Measurements from ENCODE around the gene BRI3.

Gene BRI3

GRCh38 chr7:98294326-98294725, 12.8 kb downstream of the BRI3 start:
- Histone ChIP-seq H3K4me3 (0 out of 20 replicates have a peak overlapping the region, but pooled peaks of 1 of the 10 experiments have one; percentile 2), H3K9me3 (replicated peaks in 1 of 11) (no peaks in the 10 kb centered on the region), H3K4me2 (peak overlapping the region; percentile 67 to 86 (median 76)), H3K27me3 (no peaks in the 10 kb centered on the region), H3K27ac (peak overlapping the region in 9 of 11 experiments; percentile 23 to 47 (median 41); a peak in 18 of 22 replicates), H3K4me1 (peaks cover 39 to 66% (median 55%) of the 10 kb centered on the region in 10 experiments), H3K9ac (peak overlapping the region; percentile 10 to 64 (median 48); a peak in 20 of 22 replicates), H4K20me1 (peaks cover 60 to 100% (median 81%) of the 10 kb centered on the region in 11 experiments), H3K36me3 (peaks cover 33 to 72% (median 43%) of the 10 kb centered on the region in 11 experiments)
- no peak for TF ChIP-seq Cebpa-rat (IDR thresholded peaks at IDR 0.05)

DNA sequence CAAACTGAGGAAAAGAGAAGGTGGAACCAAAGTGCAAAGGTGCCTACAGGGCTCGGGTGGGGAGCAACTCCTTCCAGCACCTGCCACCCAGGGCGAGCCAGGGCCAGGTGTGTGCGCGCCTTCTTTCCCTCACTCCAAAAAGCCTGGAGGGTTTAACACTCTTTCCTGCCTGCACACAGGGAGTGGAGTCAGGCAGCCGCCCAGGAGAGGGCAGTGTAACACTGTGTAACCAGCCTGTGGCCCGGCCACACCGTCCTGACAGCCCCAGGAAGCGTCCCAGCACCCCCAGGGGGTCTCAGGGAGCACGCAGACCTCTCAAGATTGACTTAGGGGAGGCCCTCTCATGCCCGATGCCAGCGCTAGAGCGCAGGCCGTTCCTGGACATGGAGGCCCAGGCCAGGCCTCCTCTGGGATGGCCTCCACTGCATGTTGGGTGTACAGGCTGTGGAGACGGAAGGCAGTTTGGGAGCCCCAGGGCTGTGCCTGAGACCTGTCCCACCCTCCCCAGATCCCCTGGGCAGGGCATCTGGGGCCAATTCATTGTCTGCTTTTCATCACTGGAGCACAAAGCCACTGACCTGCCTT, 13.4 kb downstream of the BRI3 start:
- Histone ChIP-seq H3K4me1 (peaks cover 33 to 60% (median 50%) of the 10 kb centered on the region in 10 experiments), H3K27me3 (no peaks in the 10 kb centered on the region), H3K36me3 (peaks cover 32 to 67% (median 37%) of the 10 kb centered on the region in 11 experiments), H3K9ac (peak overlapping the region; percentile 10 to 64 (median 48); a peak in 20 of 22 replicates), H3K27ac (peak overlapping the region in 10 of 11 experiments; percentile 9 to 47 (median 40); a peak in 19 of 22 replicates), H3K4me3 (0 out of 20 replicates have a peak overlapping the region, but pooled peaks of 1 of the 10 experiments have one; percentile 2), H3K9me3 (replicated peaks in 1 of 11) (no peaks in the 10 kb centered on the region), H3K4me2 (peak overlapping the region; percentile 67 to 86 (median 76)), H4K20me1 (peaks cover 55 to 100% (median 75%) of the 10 kb centered on the region in 11 experiments)
- no peak for TF ChIP-seq Cebpa-rat (IDR thresholded peaks at IDR 0.05)

DNA sequence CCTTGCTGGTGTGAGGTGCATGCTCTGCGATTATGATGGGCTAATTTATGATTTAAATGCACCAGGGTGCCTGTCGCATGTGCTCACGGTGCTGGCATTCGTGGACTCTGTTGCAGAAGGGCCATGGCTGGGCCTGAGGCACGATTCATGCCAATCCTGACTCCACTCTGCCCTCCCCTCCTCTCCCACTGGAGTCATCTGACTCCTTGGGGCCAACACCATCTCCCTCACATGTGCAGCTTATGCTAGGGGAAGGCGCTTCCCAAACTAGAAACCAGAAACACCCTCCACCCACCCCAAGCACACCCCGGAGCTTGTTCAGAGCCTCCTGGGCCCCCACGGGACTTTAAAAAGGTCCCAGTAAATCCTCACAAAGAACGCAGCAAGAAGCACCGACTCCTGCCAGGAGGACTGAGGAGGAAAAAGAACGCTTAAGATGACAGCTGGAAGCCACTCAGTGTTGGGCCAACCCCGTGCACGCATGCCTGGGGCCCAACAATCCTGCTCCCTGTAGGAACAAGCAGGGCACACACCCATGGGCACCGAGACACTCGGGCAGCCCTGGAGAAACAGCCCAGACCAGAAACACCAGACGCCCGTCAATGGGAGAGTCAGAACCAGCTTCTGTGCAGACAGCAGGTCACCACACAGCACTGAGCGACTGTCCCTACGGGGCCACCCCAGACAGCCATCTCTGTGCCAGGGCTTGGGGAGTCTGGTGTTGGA, 14.1 kb downstream of the BRI3 start:
- H3K4me2 ChIP-seq, result peak overlapping the region; percentile 67 to 86 (median 76); a peak in 21 of 22 replicates
- peak overlapping the region in 5 of 11 experiments; percentile 23 to 45 (median 27); a peak in 6 of 22 replicates for H3K27ac ChIP-seq
- H3K9ac ChIP-seq, result peak overlapping the region in 8 of 11 experiments; percentile 26 to 64 (median 52); a peak in 9 of 22 replicates
- H3K9me3 ChIP-seq (replicated peaks in 1 of 11), result no peaks in the 10 kb centered on the region
- no peaks in the 10 kb centered on the region for H3K27me3 ChIP-seq
- peaks cover 33 to 55% (median 49%) of the 10 kb centered on the region in 10 experiments for H3K4me1 ChIP-seq
- H3K4me3 ChIP-seq, result no peak overlapping the region
- peaks cover 50 to 100% (median 68%) of the 10 kb centered on the region in 11 experiments for H4K20me1 ChIP-seq
- peaks cover 28 to 63% (median 33%) of the 10 kb centered on the region in 11 experiments for H3K36me3 ChIP-seq
- TF ChIP-seq Cebpa-rat (IDR thresholded peaks at IDR 0.05), result no peak

GRCh38 chr7:98296833-98297232, 15.3 kb downstream of the BRI3 start:
- Histone ChIP-seq H3K4me1 (peaks cover 36 to 55% (median 48%) of the 10 kb centered on the region in 10 experiments), H3K4me2 (no peak overlapping the region), H3K36me3 (peaks cover 16 to 54% (median 23%) of the 10 kb centered on the region in 11 experiments), H3K9ac (no peak overlapping the region), H3K27me3 (no peaks in the 10 kb centered on the region), H4K20me1 (peaks cover 41 to 100% (median 59%) of the 10 kb centered on the region in 11 experiments), H3K27ac (no peak overlapping the region), H3K9me3 (replicated peaks in 1 of 11) (no peaks in the 10 kb centered on the region), H3K4me3 (no peak overlapping the region)
- no peak for TF ChIP-seq Cebpa-rat (IDR thresholded peaks at IDR 0.05)

DNA sequence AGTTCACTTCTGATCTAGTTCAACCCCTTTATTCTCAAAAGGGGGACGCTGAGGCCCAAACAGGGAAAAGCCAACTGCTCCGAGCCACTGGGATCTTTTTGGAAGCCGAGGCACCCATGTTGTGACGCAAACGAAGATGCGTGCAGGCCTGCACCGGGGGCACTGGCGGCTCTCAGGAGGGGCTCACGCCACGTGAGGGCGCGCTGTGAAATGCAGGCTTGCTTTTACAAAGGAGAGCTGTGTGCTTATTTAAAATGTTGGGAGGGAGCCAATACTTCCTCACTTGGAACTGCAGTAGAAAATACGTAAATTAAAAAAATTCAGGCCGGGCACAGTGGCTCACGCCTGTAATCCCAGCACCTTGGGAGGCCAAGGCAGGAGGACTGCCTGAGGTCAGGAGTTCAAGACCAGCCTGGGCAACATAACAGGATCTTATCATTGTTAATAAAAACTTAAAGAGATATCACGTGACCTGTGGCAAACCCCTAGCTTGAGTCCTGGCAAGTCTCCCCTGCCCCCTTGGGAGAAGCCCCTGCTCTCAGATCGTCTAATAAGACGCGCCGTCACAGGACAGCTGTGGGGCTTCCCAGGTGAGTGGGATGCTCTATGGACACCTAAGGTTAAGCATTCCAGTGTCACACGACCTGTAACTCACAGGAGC, 16.3 kb downstream of the BRI3 start:
- Histone ChIP-seq H3K9ac (no peak overlapping the region), H3K4me1 (peaks cover 30 to 54% (median 42%) of the 10 kb centered on the region in 10 experiments), H3K27me3 (no peaks in the 10 kb centered on the region), H3K4me3 (no peak overlapping the region), H3K27ac (no peak overlapping the region), H3K36me3 (peaks cover 7 to 45% (median 15%) of the 10 kb centered on the region in 11 experiments; a peak in 21 of 22 replicates), H4K20me1 (peaks cover 32 to 100% (median 50%) of the 10 kb centered on the region in 11 experiments), H3K4me2 (peak overlapping the region in 4 of 11 experiments; percentile 6 to 37 (median 24); a peak in 4 of 22 replicates), H3K9me3 (replicated peaks in 1 of 11) (no peaks in the 10 kb centered on the region)
- no peak for TF ChIP-seq Cebpa-rat (IDR thresholded peaks at IDR 0.05)

GRCh38 chr7:98300595-98301372, 19.3 kb downstream of the BRI3 start:
- Histone ChIP-seq H3K27ac (no peak overlapping the region), H3K27me3 (no peaks in the 10 kb centered on the region), H3K4me1 (peaks cover 0 to 35% (median 16%) of the 10 kb centered on the region in 10 experiments; a peak in 17 of 20 replicates), H4K20me1 (peaks cover 5 to 83% (median 20%) of the 10 kb centered on the region in 11 experiments; a peak in 19 of 22 replicates), H3K4me2 (no peak overlapping the region), H3K9ac (no peak overlapping the region), H3K9me3 (replicated peaks in 1 of 11) (no peaks in the 10 kb centered on the region), H3K36me3 (peaks cover 0 to 22% (median 2%) of the 10 kb centered on the region in 11 experiments; a peak in 7 of 22 replicates), H3K4me3 (no peak overlapping the region)
- TF ChIP-seq Cebpa-rat (IDR thresholded peaks at IDR 0.05), result no peak

GRCh38 chr7:98301693-98302470, 20.4 kb downstream of the BRI3 start:
- peak overlapping the region in 5 of 11 experiments; percentile 18 to 49 (median 29); a peak in 8 of 22 replicates for H3K4me2 ChIP-seq
- peaks cover 0 to 19% (median 4%) of the 10 kb centered on the region in 11 experiments; a peak in 8 of 22 replicates for H3K36me3 ChIP-seq
- peaks cover under 1 to 76% (median 12%) of the 10 kb centered on the region in 11 experiments; a peak in 15 of 22 replicates for H4K20me1 ChIP-seq
- H3K9me3 ChIP-seq (replicated peaks in 1 of 11), result no peaks in the 10 kb centered on the region
- H3K27ac ChIP-seq, result no peak overlapping the region; a peak in 1 of 22 replicates
- no peak for TF ChIP-seq Cebpa-rat (IDR thresholded peaks at IDR 0.05)
- no peak overlapping the region for H3K4me3 ChIP-seq
- peaks cover 0 to 28% (median 13%) of the 10 kb centered on the region in 10 experiments; a peak in 12 of 20 replicates for H3K4me1 ChIP-seq
- no peaks in the 10 kb centered on the region for H3K27me3 ChIP-seq
- H3K9ac ChIP-seq, result 0 out of 22 replicates have a peak overlapping the region, but pooled peaks of 1 of the 11 experiments have one; percentile 16

Measured in BLaER1 treated with 17β-estradiol and CSF1 and Interleukin-3, amounts not matched to agents 10 nM and 100 nM (cell line).